Caco-2 (cell line): ENCODE data around the gene AMER2. TPM values are rescaled to one million over a fixed set of nuclear protein-coding genes. Genes with fewer than 3 reads are reported as not detected.

Experiments
- BruUV-seq: library from RNA; stranded (reverse); fragments of 400-500 nt; replicated peaks from 2 replicates; lab custom pipeline; 2021; lab: Mats Ljungman, UMichigan
- CTCF ChIA-PET: fragments of 300-600 bp; sonication (Branson Sonifier 250); formaldehyde crosslinking; loops from one replicate; lab custom pipeline; 2022; ENCODE audit warnings: antibody characterized with exemption; lab: Charles Lee
- POLR2A ChIA-PET: fragments of 300-600 bp; sonication (Branson Sonifier 250); formaldehyde crosslinking; loops from one replicate; lab custom pipeline; 2022; ENCODE audit warnings: antibody characterized with exemption; lab: Charles Lee
- DNase-seq, 2 experiments: peaks; one replicate each; pipeline versions ENCODE4 v3.0.0 to v3.0.0-alpha.2; 2020 to 2022
- H3K27me3 ChIP-seq: replicated peaks from 2 replicates; pipeline ENCODE4 v1.6.0; 2011; ENCODE audit warnings: low read length; ENCODE audit not compliant: control insufficient read depth, insufficient read depth
- H3K36me3 ChIP-seq: 2 replicates; pipeline ENCODE4 v1.5.1; 2011; ENCODE audit warnings: low read length; ENCODE audit not compliant: control insufficient read depth, insufficient read depth
- H3K4me1 ChIP-seq: fragments of 250-450 bp; sonication (Bioruptor Pico); 2 replicates; pipeline ENCODE4 v1.5.1; 2020; ENCODE audit warnings: mild to moderate bottlenecking
- H3K4me3 ChIP-seq: 2 replicates; pipeline ENCODE4 v1.5.1; 2011; ENCODE audit warnings: low read depth, mild to moderate bottlenecking, control low read depth, low read length
- H3K9me3 ChIP-seq: fragments of 250-450 bp; sonication (Bioruptor Pico); 2 replicates; pipeline ENCODE4 v1.5.1; 2020; ENCODE audit warnings: mild to moderate bottlenecking, moderate library complexity
- H3K27ac Mint-ChIP-seq: one replicate; pipeline ENCODE4 v1.8.0; 2022; ENCODE audit warnings: mixed read lengths; ENCODE audit not compliant: unreplicated experiment
- H3K27me3 Mint-ChIP-seq: one replicate; pipeline ENCODE4 v1.8.0; 2022; ENCODE audit warnings: mixed read lengths; ENCODE audit not compliant: insufficient read depth, unreplicated experiment
- H3K36me3 Mint-ChIP-seq: one replicate; pipeline ENCODE4 v1.8.0; 2022; ENCODE audit warnings: mild to moderate bottlenecking, mixed read lengths; ENCODE audit not compliant: insufficient read depth, unreplicated experiment
- H3K4me1 Mint-ChIP-seq: one replicate; pipeline ENCODE4 v1.8.0; 2022; ENCODE audit warnings: low read depth, mixed read lengths; ENCODE audit not compliant: unreplicated experiment
- H3K4me3 Mint-ChIP-seq: one replicate; pipeline ENCODE4 v1.8.0; 2022; ENCODE audit warnings: mild to moderate bottlenecking, moderate library complexity, mixed read lengths; ENCODE audit not compliant: unreplicated experiment
- H3K9me3 Mint-ChIP-seq: one replicate; pipeline ENCODE4 v1.8.0; 2022; ENCODE audit warnings: mixed read lengths; ENCODE audit not compliant: unreplicated experiment
- intact Hi-C: fragments of 100-400 bp; cut with micrococcal nuclease; formaldehyde crosslinking; loops from one replicate; pipeline ENCODE4 v1.10.0; 2022; ENCODE audit not compliant: unreplicated experiment
- total RNA-seq: library from RNA; stranded (reverse); gene quantifications from 2 replicates; pipeline ENCODE4 v1.2.3, GENCODE V29; 2022
- TF ChIP-seq, protein P1 (sequence below), 2 experiments: fragments of 200-600 bp in 1 of 2; IDR thresholded peaks; 1 replicate in 1 of 2; 2 replicates in 1 of 2; pipeline versions ENCODE4 v1.5.1 to v1.8.0; 2011 to 2022; ENCODE audit warnings: antibody characterized with exemption in 1 of 2, control low read depth in 1 of 2, inconsistent platforms in 1 of 2, low read depth in 1 of 2, low read length in 1 of 2, mild to moderate bottlenecking in 1 of 2, moderate library complexity in 1 of 2; ENCODE audit not compliant: insufficient read depth in 1 of 2, severe bottlenecking in 1 of 2, unreplicated experiment in 1 of 2

Gene AMER2
- total RNA-seq, 1 experiment from 2014 or later = not detected

DNA sequence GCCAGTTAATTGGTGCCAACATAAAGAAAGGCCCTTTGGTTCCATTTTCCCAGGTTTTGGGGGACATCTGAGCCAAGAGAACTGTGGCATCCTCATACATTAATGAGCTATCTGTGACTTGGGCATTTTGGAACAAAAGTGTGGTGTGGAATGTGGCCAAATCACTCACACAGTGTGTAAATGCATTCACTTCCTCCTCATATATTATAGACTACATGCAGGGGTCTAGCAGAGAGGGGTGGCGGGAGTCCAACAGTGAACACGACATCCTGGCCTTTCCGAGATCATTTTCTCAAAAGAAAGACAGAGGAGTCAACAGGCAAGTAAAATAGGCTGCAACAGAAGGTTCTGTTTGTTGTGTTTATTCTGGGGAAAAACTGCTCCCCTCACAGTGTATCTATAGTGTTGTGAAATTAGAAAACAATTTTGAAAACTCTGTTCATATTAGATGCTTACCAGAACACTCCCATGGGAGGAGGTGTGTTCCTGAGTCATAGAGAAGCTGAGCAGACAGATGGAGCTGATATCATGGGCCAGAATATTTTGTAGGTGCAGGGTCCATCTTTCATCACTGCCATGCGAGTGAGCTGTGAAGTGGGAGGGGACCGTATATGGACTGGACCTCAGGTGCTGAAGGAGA is 39.2 kb downstream of the AMER2 start:
- no TSS peak for BruUV-seq
- H3K27me3 ChIP-seq = no peaks in the 10 kb centered on the region
- TF ChIP-seq, protein P1, sequence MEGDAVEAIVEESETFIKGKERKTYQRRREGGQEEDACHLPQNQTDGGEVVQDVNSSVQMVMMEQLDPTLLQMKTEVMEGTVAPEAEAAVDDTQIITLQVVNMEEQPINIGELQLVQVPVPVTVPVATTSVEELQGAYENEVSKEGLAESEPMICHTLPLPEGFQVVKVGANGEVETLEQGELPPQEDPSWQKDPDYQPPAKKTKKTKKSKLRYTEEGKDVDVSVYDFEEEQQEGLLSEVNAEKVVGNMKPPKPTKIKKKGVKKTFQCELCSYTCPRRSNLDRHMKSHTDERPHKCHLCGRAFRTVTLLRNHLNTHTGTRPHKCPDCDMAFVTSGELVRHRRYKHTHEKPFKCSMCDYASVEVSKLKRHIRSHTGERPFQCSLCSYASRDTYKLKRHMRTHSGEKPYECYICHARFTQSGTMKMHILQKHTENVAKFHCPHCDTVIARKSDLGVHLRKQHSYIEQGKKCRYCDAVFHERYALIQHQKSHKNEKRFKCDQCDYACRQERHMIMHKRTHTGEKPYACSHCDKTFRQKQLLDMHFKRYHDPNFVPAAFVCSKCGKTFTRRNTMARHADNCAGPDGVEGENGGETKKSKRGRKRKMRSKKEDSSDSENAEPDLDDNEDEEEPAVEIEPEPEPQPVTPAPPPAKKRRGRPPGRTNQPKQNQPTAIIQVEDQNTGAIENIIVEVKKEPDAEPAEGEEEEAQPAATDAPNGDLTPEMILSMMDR (IDR thresholded peaks at IDR 0.05; ENCODE audit: insufficient read depth in 1 of 2, low read depth in 1 of 2, low read length in 1 of 2, severe bottlenecking in 1 of 2, unreplicated experiment in 1 of 2) = no peak
- intact Hi-C loops = no loop called here
- 0 out of 2 replicates have a peak, but pooled peaks cover 4% of the 10 kb centered on the region for H3K9me3 ChIP-seq
- CTCF ChIA-PET = no interaction called here
- no peak overlapping the region for H3K27ac Mint-ChIP-seq
- no peaks in the 10 kb centered on the region for H3K36me3 ChIP-seq
- no peaks in the 10 kb centered on the region for H3K36me3 Mint-ChIP-seq
- no peaks in the 10 kb centered on the region for H3K9me3 Mint-ChIP-seq
- no peak for DNase-seq
- no peaks in the 10 kb centered on the region for H3K4me1 Mint-ChIP-seq
- H3K27me3 Mint-ChIP-seq = peaks cover 7% of the 10 kb centered on the region
- POLR2A ChIA-PET = no interaction called here
- no peaks in the 10 kb centered on the region for H3K4me1 ChIP-seq
- no peak overlapping the region for H3K4me3 Mint-ChIP-seq
- no peak overlapping the region for H3K4me3 ChIP-seq

DNA sequence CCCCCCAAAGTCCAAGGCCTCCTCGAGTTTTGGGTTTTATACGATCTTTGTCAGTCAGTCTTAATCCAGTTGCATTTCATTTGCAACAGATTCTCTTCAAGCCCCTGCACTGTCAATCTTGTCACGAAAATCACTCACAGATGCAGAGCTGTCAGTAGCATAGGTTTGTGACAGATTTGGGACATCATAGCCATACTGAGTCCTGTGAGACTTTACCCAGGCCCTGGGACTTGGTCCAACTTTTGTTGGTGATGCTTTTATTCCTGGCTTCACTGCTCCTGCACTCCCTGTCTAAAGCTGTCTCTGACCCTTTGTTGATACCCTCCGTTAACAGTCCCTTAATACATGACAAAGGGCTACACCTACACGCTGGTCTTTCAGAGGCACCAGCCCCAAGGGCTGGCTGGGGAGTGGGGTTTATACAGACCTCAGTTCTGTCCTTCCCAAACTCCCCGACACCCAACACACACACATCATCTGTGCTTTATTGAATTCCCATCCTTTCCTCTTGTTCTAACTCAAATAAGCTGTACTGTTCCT is 40.1 kb downstream of the AMER2 start:
- no peak overlapping the region for H3K27ac Mint-ChIP-seq

DNA sequence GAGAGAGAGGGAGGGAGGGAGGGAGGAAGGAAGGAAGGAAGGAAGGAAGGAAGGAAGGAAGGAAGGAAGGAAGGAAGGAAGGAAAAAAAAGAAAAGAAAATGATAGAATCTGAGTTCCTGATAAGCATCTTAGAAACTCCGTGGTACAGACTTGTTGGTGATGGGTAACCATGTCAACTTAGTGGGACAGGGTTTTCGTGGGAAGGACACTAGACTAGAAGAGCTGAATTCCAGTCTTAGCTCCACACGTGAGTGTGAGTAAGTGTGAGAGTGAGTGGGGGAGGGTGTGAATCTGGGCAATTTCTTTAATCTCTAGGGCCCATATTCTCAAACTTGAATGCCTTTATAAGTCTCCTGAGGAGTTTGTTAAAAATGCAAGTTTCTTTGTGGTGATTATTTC is 41.1 kb downstream of the AMER2 start:
- H3K9me3 ChIP-seq = peaks cover 6% of the 10 kb centered on the region; the same call in 1 of the 2 replicates
- ChIA-PET CTCF (no interaction called here), POLR2A (no interaction called here)
- Mint-ChIP-seq H3K4me3 (no peak overlapping the region), H3K27ac (no peak overlapping the region), H3K36me3 (no peaks in the 10 kb centered on the region), H3K27me3 (peaks cover 2% of the 10 kb centered on the region), H3K4me1 (no peaks in the 10 kb centered on the region), H3K9me3 (no peaks in the 10 kb centered on the region)
- DNase-seq = no peak
- no peaks in the 10 kb centered on the region for H3K36me3 ChIP-seq
- no peaks in the 10 kb centered on the region for H3K4me1 ChIP-seq
- H3K4me3 ChIP-seq = no peak overlapping the region
- BruUV-seq = no TSS peak
- no peaks in the 10 kb centered on the region for H3K27me3 ChIP-seq
- TF ChIP-seq, protein P1 (IDR thresholded peaks at IDR 0.05; ENCODE audit: insufficient read depth in 1 of 2, low read depth in 1 of 2, low read length in 1 of 2, severe bottlenecking in 1 of 2, unreplicated experiment in 1 of 2) = no peak
- intact Hi-C loops = no loop called here

More for the DNA sequence above, 40.1 kb downstream of the AMER2 start:
- TF ChIP-seq, protein P1 (IDR thresholded peaks at IDR 0.05; ENCODE audit: insufficient read depth in 1 of 2, low read depth in 1 of 2, low read length in 1 of 2, severe bottlenecking in 1 of 2, unreplicated experiment in 1 of 2) = no peak
- peaks cover 4% of the 10 kb centered on the region; the same call in 1 of the 2 replicates for H3K9me3 ChIP-seq
- POLR2A ChIA-PET = no interaction called here
- Mint-ChIP-seq H3K4me1 (no peaks in the 10 kb centered on the region), H3K9me3 (no peaks in the 10 kb centered on the region), H3K27me3 (peaks cover 2% of the 10 kb centered on the region), H3K36me3 (no peaks in the 10 kb centered on the region), H3K4me3 (no peak overlapping the region)
- no TSS peak for BruUV-seq
- CTCF ChIA-PET = no interaction called here
- intact Hi-C loops = no loop called here
- no peak overlapping the region for H3K4me3 ChIP-seq
- no peaks in the 10 kb centered on the region for H3K36me3 ChIP-seq
- no peaks in the 10 kb centered on the region for H3K27me3 ChIP-seq
- no peaks in the 10 kb centered on the region for H3K4me1 ChIP-seq
- no peak for DNase-seq
